Measurements from ENCODE around the gene KRTAP5-8. TPM values are rescaled to one million over a fixed set of nuclear protein-coding genes. Genes with fewer than 3 reads are reported as not detected.

KRTAP5-8 gene
- total RNA-seq, 4 donors from 2014 or later = 0.82 TPM; not detected in 3

GRCh38 chr11:71490731-71491390 is 47.0 kb upstream of the KRTAP5-8 start:
- intact Hi-C loops (cut with DNase I; ENCODE audit: low total_unique reads) (no loop called here), in situ Hi-C loops (cut with MboI; ENCODE audit: low sequenced_read_pairs in 4 of 4) (no loop called here)
- DNase-seq = peak in 1 of 2 donors; percentile 2
- Histone ChIP-seq H3K36me3 (peaks cover 0 to 50% of the 10 kb centered on the region in 2 donors), H3K9me3 (no peaks in the 10 kb centered on the region), H3K27me3 (no peaks in the 10 kb centered on the region), H3K4me3 (no peak overlapping the region), H3K4me1 (no peaks in the 10 kb centered on the region), H3K27ac (no peak overlapping the region)
- no peak for ATAC-seq
- no peak for TF ChIP-seq POLR2A (IDR thresholded peaks at IDR 0.05)
- TF ChIP-seq CTCF (IDR thresholded peaks at IDR 0.05 in 4 of 5, conservative IDR thresholded peaks at IDR 0.05 in 1 of 5) = no peak

- Histone ChIP-seq H3K4me1 (no peaks in the 10 kb centered on the region), H3K4me3 (no peak overlapping the region), H3K27ac (no peak overlapping the region), H3K27me3 (no peaks in the 10 kb centered on the region), H3K36me3 (peaks cover 0 to 49% of the 10 kb centered on the region in 2 donors), H3K9me3 (no peaks in the 10 kb centered on the region)
- in situ Hi-C loops (cut with MboI; ENCODE audit: low sequenced_read_pairs in 4 of 4) = no loop called here
- TF ChIP-seq CTCF (IDR thresholded peaks at IDR 0.05 in 4 of 5, conservative IDR thresholded peaks at IDR 0.05 in 1 of 5) = no peak
- TF ChIP-seq POLR2A (IDR thresholded peaks at IDR 0.05) = no peak
- no peak for ATAC-seq
- no peak for DNase-seq
- intact Hi-C loops (cut with DNase I; ENCODE audit: low total_unique reads) = no loop called here
These were observed 46.3 kb upstream of the KRTAP5-8 start for GRCh38 chr11:71491531-71491930.

GRCh38 chr11:71491940-71492339 is 45.9 kb upstream of the KRTAP5-8 start:
- H3K4me1 ChIP-seq = no peaks in the 10 kb centered on the region
- in situ Hi-C loops (cut with MboI; ENCODE audit: low sequenced_read_pairs in 4 of 4) = no loop called here
- no peaks in the 10 kb centered on the region for H3K27me3 ChIP-seq
- DNase-seq (no peak), ATAC-seq (no peak)
- H3K36me3 ChIP-seq = peaks cover 0 to 53% of the 10 kb centered on the region in 2 donors
- TF ChIP-seq POLR2A (IDR thresholded peaks at IDR 0.05) (no peak), CTCF (IDR thresholded peaks at IDR 0.05 in 4 of 5, conservative IDR thresholded peaks at IDR 0.05 in 1 of 5) (no peak)
- no peaks in the 10 kb centered on the region for H3K9me3 ChIP-seq
- intact Hi-C loops (cut with DNase I; ENCODE audit: low total_unique reads) = no loop called here
- no peak overlapping the region for H3K27ac ChIP-seq
- H3K4me3 ChIP-seq = no peak overlapping the region

- no peak overlapping the region for H3K4me3 ChIP-seq
- TF ChIP-seq CTCF (IDR thresholded peaks at IDR 0.05 in 4 of 5, conservative IDR thresholded peaks at IDR 0.05 in 1 of 5) = no peak
- TF ChIP-seq POLR2A (IDR thresholded peaks at IDR 0.05) = no peak
- intact Hi-C loops (cut with DNase I; ENCODE audit: low total_unique reads) = loop anchor here (5.0 kb wide), 1 partner anchor 43 kb away; the partner anchor contains the start of gene NADSYN1
- in situ Hi-C loops (cut with MboI; ENCODE audit: low sequenced_read_pairs in 4 of 4) = no loop called here
- peaks cover 0 to 12% of the 10 kb centered on the region in 2 donors for H3K4me1 ChIP-seq
- no peak overlapping the region for H3K27ac ChIP-seq
- H3K36me3 ChIP-seq = peaks cover 0 to 59% of the 10 kb centered on the region in 2 donors
- DNase-seq (peak in 1 of 2 donors; percentile 4), ATAC-seq (no peak)
- H3K9me3 ChIP-seq = no peaks in the 10 kb centered on the region
- H3K27me3 ChIP-seq = no peaks in the 10 kb centered on the region
These were observed 42.3 kb upstream of the KRTAP5-8 start for GRCh38 chr11:71495286-71496230.

All from gastrocnemius medialis (tissue), 4 donors.